ENCODE data around the gene WBP2. TPM values are rescaled to one million over a fixed set of nuclear protein-coding genes. Genes with fewer than 3 reads are reported as not detected.

The WBP2 gene
- total RNA-seq, 1 donor from 2014 or later: 125 TPM

Other genes with a start within 250 kb of the WBP2 start
- 0.42 TPM for gene SMIM5, start 221.9 kb downstream of the WBP2 start, total RNA-seq
- 12.7 TPM for gene RECQL5, start 188.2 kb downstream of the WBP2 start, total RNA-seq
- 86.0 TPM for gene SAP30BP, start 188.0 kb downstream of the WBP2 start, total RNA-seq
- 13.9 TPM for gene ITGB4, start 133.9 kb downstream of the WBP2 start, total RNA-seq
- 26.4 TPM for gene GALK1, start 90.1 kb downstream of the WBP2 start, total RNA-seq
- 24.6 TPM for gene UNK, start 70.5 kb downstream of the WBP2 start, total RNA-seq
- gene UNC13D, start 10.9 kb downstream of the WBP2 start, total RNA-seq: 12.8 TPM
- gene TRIM47, start 23.2 kb upstream of the WBP2 start, total RNA-seq: 35.7 TPM
- gene TRIM65, start 41.6 kb upstream of the WBP2 start, total RNA-seq: 20.9 TPM
- 70.8 TPM for gene MRPL38, start 49.5 kb upstream of the WBP2 start, total RNA-seq
- 5.5 TPM for gene FBF1, start 85.7 kb upstream of the WBP2 start, total RNA-seq
- 148 TPM for gene ACOX1, start 123.8 kb upstream of the WBP2 start, total RNA-seq
- 17.7 TPM for gene TEN1, start 123.9 kb upstream of the WBP2 start, total RNA-seq
- gene CDK3, start 145.5 kb upstream of the WBP2 start, total RNA-seq: 4.3 TPM
- 0.16 TPM for gene EVPL, start 172.0 kb upstream of the WBP2 start, total RNA-seq
- 69.1 TPM for gene SRP68, start 217.2 kb upstream of the WBP2 start, total RNA-seq
- not detected for gene GALR2, start 219.4 kb upstream of the WBP2 start, total RNA-seq
- not detected for gene ZACN, start 223.8 kb upstream of the WBP2 start, total RNA-seq
- 117 TPM for gene EXOC7, start 248.5 kb upstream of the WBP2 start, total RNA-seq